HG03196 (cell line): ENCODE data around the gene OR14A16.

Experiments
- ATAC-seq: cut with Tn5 transposase; IDR thresholded peaks from one replicate; pipeline ENCODE4 v1.9.1; 2021; ENCODE audit not compliant: unreplicated experiment

Gene OR14A16, protein sequence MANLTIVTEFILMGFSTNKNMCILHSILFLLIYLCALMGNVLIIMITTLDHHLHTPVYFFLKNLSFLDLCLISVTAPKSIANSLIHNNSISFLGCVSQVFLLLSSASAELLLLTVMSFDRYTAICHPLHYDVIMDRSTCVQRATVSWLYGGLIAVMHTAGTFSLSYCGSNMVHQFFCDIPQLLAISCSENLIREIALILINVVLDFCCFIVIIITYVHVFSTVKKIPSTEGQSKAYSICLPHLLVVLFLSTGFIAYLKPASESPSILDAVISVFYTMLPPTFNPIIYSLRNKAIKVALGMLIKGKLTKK

GRCh38 chr1:247824023-247824422 lies at the start of gene OR14A16:
OR14A16 (minus strand) TSS chr1:247824119; CDS start chr1:247815729, 8,390 bp downstream.
- ATAC-seq: no peak

- no peak for ATAC-seq
These were observed 41.5 kb upstream of the OR14A16 start for GRCh38 chr1:247865416-247865815.

GRCh38 chr1:247864644-247865043 lies 40.7 kb upstream of the OR14A16 start:
- no peak for ATAC-seq

GRCh38 chr1:247862756-247863155 lies 38.8 kb upstream of the OR14A16 start:
- ATAC-seq: no peak

DNA sequence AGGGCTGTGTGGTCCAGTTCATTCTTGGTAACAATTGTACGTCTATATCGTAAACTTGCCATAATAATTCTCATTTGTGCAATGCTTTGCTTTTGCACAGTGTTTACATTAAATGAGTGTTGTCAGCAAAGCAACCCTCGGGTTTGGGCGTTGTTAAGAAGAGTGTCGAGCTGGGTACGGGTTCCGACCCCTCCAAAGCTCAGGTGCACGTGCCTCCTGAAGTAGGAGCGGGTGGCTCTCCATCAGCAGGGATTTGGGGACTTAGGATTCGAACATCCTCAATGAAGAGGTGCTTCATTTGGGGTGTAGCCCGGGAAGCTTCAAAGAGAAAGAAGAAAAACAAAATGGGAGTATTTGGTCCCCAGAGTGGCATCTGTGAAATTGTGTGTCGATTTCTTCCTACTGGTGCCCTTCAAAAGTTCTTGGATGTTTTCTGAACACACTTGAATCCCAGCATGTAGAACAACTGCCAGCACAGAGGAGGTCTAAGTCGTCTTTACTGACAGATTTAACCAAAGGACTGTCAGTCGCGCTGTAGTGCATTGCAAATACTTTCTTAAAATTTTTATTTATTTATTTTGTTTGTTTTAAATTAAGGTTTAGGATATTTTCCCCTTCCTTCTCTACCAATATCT lies 34.2 kb upstream of the OR14A16 start:
- ATAC-seq: no peak

DNA sequence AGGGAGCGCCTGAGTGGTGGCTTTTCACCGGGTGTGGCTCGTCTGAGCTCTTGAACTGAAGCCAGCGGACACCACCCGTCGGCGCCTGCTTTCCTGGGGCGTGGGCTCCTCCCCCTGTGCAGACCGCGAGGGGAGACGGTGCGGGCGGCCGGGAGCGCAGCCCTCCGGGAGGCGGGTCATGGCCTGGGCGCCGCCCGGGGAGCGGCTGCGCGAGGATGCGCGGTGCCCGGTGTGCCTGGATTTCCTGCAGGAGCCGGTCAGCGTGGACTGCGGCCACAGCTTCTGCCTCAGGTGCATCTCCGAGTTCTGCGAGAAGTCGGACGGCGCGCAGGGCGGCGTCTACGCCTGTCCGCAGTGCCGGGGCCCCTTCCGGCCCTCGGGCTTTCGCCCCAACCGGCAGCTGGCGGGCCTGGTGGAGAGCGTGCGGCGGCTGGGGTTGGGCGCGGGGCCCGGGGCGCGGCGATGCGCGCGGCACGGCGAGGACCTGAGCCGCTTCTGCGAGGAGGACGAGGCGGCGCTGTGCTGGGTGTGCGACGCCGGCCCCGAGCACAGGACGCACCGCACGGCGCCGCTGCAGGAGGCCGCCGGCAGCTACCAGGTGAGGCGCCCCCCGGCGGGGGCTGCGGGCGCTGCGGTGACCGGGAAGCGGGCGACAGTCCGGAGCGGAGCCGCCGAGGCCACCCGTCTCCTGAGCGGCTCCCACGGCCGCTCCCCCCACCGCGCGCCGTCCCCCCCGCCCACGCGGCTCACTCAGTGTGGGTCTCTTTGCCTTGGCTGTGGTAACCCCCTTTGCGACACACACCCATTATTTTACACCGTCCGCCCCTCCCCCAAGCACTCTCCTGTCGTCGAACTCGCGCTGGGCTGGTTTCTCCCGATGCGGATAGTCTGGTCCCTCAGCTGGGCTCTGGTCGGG lies 33.4 kb upstream of the OR14A16 start, which contains the start of gene TRIM58:
TSS of gene TRIM58 (plus strand) at position 119 of the 916 bp plus-strand sequence. CDS start at position 179, 60 bp downstream.
- no peak for ATAC-seq

- no peak for ATAC-seq
These were observed 32.0 kb upstream of the OR14A16 start for GRCh38 chr1:247855911-247856310.

DNA sequence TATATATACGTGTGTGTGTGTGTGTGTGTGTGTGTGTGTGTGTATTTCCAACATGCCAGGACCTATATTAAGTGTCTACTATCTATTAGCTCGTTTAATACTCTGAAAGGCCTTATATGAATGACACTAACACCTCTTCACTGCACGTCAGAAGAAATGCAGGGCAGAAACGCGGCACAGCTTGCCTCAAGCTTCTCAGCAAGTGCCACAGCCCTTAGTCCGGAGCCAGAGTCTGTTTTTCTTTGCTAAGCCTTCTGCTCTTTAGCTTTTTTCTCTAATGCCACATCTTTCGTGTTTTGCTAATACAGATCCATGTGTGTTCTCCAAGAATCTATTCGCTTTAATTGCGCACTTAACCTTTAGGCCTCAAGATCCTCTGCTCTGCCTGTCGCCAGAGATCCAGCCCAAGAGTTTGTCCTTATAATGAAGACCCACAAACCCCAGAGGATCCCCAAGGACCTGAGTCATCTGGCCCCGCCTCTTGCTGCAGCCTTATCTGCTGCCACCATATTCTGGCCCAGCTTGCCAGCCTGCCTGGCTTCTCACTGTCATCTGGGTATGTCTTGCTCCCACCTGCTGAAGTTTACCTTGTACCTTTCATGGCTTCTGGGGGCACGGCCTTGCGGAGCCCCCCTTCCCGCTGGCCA lies 31.1 kb upstream of the OR14A16 start:
- no peak for ATAC-seq

DNA sequence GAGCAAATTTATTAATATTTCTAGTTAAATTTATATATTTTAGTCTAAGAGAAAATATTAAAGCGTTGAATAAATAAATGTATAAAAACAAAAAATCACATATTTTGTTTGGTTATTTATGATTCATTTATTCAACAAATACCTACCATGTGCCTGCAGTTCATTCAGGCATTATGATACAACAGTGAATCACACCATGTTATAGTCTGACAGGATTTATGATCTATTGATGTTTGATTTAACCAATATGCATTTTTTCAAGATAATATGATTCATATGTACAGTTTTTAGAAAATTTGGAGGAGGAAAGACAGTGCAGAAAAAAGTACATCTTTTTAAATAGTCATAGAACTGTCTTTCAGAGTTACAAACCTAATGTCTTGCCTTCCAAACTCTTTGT lies 25.7 kb upstream of the OR14A16 start:
- no peak for ATAC-seq

GRCh38 chr1:247848346-247848745 lies 24.4 kb upstream of the OR14A16 start:
- ATAC-seq: no peak

DNA sequence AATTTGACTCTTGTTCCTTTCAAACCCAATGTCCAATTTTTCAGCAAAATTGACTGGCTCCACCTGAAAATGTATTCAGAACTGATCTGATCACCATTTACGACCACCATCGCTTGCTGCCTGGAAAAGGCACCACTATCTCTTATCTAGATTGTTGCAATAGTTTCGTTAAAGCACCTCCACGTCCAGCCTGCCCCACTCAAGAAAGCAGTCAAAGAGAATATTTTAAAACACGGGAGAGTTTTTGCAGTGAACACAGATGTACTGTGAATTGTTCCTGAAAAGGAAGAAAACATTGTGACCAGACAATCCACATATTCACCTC lies 21.7 kb upstream of the OR14A16 start:
- no peak for ATAC-seq

- no peak for ATAC-seq
These were observed 21.2 kb upstream of the OR14A16 start for GRCh38 chr1:247845011-247845692.

DNA sequence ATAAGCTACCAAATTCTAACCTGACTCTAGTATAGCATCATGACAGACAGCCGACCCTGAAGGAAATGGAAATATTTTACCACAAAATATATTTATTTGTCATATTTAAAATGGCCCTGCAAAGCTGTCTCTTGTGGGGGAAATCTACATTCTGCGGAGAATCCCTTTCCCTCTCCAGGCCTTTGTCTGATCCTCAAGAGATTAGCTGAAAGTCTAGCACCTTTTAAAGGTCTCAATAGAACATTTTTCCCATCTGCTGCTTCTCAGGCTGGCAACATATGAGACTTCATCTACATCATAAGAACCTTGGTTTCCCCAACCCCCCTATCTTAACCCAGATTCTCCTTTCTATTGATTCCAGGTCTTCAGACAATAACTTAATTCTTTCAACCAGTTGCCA lies 19.5 kb upstream of the OR14A16 start:
- no peak for ATAC-seq

DNA sequence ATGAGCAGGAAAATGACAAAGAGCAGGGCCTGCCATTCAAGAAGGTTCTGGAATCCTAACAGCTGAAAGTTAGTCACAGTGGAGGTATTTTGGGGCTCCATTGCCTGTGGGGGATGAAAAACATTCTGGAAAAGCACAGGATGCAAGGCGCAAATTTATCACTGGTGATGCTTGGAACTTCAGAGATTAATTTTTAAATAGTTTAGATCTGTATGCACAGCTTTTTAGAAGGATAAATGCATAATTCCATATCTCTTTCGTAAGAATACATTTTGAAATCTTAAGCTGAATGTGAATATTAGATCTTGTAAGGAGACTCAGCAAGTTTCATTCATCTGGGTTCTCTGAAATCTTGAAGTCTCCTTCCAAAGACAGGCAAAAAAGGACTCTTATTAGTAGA lies 17.9 kb upstream of the OR14A16 start, which contains the start of gene OR11L1:
TSS of gene OR11L1 (minus strand) at position 101 of the 400 bp plus-strand sequence. CDS start at position 101, 0 bp downstream.
- no peak for ATAC-seq

DNA sequence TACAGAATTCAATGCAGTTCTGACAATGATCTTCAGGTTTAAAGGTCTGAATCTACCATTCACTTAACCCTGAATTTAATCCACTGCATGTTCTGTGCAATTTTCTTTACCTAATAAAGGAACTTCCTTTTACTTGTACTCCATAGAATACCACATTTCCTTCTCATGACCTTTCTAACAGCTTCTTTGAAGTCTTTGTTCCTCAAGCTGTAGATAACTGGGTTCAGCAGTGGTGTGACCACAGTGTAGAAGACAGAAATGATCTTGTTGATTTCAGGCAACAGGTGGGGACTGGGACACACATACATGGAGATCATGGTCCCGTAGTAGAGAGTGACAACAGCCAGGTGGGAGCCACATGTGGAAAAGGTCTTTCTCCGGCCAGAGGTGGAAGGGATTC lies 16.9 kb upstream of the OR14A16 start:
- ATAC-seq: no peak

DNA sequence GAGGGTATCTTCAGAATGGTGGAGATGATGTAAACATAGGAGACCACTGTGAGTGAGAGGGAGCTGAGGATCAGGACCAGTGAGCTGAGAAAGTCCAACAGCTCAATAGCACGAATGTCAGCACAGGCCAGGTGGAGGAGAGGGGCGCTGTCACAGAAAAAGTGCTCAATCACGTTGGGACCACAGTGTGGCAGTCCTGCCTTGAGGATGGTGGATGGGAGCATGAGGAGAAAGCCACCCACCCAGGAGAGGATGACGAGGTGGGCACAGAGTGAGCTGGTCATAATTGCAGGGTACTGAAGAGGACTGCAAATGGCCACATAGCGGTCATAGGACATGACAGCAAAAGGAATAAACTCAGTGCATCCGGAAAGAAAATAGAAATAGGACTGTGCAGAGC lies 9.7 kb upstream of the OR14A16 start:
- no peak for ATAC-seq

GRCh38 chr1:247829656-247830055 lies 5.7 kb upstream of the OR14A16 start:
- no peak for ATAC-seq

- no peak for ATAC-seq
These were observed 1.4 kb upstream of the OR14A16 start for GRCh38 chr1:247825362-247825761.

DNA sequence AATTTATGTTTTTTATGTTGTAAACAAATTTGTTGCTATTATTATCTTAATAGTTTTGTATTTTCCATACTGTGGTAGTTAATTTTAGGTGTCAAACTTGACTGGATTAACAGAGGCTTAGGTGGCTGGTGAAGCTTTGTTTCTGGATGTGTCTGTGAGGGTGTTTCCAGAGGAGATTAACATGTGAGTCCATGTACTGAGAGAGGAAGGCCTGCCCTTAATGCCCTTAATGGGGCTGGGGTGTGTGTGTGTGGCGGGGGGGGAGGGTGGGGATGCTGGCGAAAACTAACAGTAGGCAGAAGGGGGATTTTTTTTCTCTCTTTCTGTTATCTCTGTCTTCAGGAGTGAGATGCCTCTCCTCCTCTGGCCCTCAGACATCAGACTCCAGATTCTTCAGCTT lies 1.9 kb downstream of the OR14A16 start:
- no peak for ATAC-seq

- ATAC-seq: no peak
These were observed 11.3 kb downstream of the OR14A16 start for GRCh38 chr1:247812637-247813036.
